Transverse colon (tissue), 4 donors: Measurements from ENCODE around the gene GJA1.

Source experiments
- CTCF ChIP-seq, 5 experiments: fragments of 200-600 bp in 3 of 5; fragments of 450-650 bp in 2 of 5; sonication (generic) in 3 of 5; IDR thresholded peaks; 1 replicate in 2 of 5; 2 replicates in 3 of 5; pipeline ENCODE4 v1.5.1; 2016 to 2017; ENCODE audit warnings: antibody characterized with exemption in 5 of 5, inconsistent platforms in 3 of 5, mild to moderate bottlenecking in 2 of 5, moderate library complexity in 1 of 5
- EP300 ChIP-seq: sonication (generic); formaldehyde crosslinking; IDR thresholded peaks from one replicate; pipeline ENCODE4 v1.6.1; 2017; ENCODE audit warnings: antibody characterized with exemption, low read depth
- POLR2A ChIP-seq: fragments of 450-650 bp; IDR thresholded peaks from one replicate; pipeline ENCODE4 v1.6.1; 2016; ENCODE audit warnings: antibody characterized with exemption, mild to moderate bottlenecking, moderate library complexity
- POLR2AphosphoS5 ChIP-seq, 3 donors: sonication (generic); formaldehyde crosslinking; IDR thresholded peaks; one replicate each; pipeline ENCODE4 v1.6.1; 2016; ENCODE audit warnings: antibody characterized with exemption in 3 of 3

GRCh38 chr6:121403964-121404363 is 31.5 kb upstream of the GJA1 start:
- no peak for TF ChIP-seq CTCF (IDR thresholded peaks at IDR 0.05)
- no peak for TF ChIP-seq EP300
- no peak for TF ChIP-seq POLR2A
- no peak for TF ChIP-seq POLR2AphosphoS5 (IDR thresholded peaks at IDR 0.05)
